HCT116 (cell line): ENCODE data around the gene AKAP13.

ENCODE experiments used
- CTCF ChIP-seq, 3 experiments: fragments of 200-600 bp in 1 of 3; sonication (generic) in 1 of 3; IDR thresholded peaks in 2 of 3; conservative IDR thresholded peaks in 1 of 3; 2 replicates each; pipeline ENCODE4 v1.5.1; 2012 to 2017; ENCODE audit warnings: low read depth in 2 of 3, low read length in 2 of 3, antibody characterized with exemption in 1 of 3, borderline replicate concordance in 1 of 3, control low read depth in 1 of 3, mild to moderate bottlenecking in 1 of 3, mixed read lengths in 1 of 3, mixed run types in 1 of 3, moderate library complexity in 1 of 3; ENCODE audit not compliant: insufficient read depth in 1 of 3
- EZH2phosphoT487 ChIP-seq: fragments of 200-600 bp; IDR thresholded peaks from 2 replicates; pipeline ENCODE4 v1.6.1; 2018; ENCODE audit warnings: antibody characterized with exemption, borderline replicate concordance
- SP1 ChIP-seq: IDR thresholded peaks from 2 replicates; pipeline ENCODE4 v1.6.1; 2012; ENCODE audit warnings: low read depth
- YY1 ChIP-seq: IDR thresholded peaks from 2 replicates; pipeline ENCODE4 v1.6.1; 2011; ENCODE audit warnings: low read length, low read depth, moderate library complexity, mild to moderate bottlenecking; ENCODE audit not compliant: insufficient replicate concordance; ENCODE audit errors: extremely low read depth

- no peak for TF ChIP-seq CTCF (IDR thresholded peaks at IDR 0.05 in 2 of 3, conservative IDR thresholded peaks at IDR 0.05 in 1 of 3; ENCODE audit: borderline replicate concordance in 1 of 3, insufficient read depth in 1 of 3, low read depth in 2 of 3, low read length in 2 of 3)
- no peak for TF ChIP-seq SP1
- TF ChIP-seq YY1, result no peak
- TF ChIP-seq EZH2phosphoT487, result no peak
These were observed 114.7 kb downstream of the AKAP13 start for GRCh38 chr15:85495096-85495495.
